ENCODE results near the gene TCF7.
A peak's percentile ranks its signal among the peaks of the same experiment; 100 is the strongest.

Gene TCF7

GRCh38 chr5:134113902-134114875 lies at the start of gene TCF7:
TSS of gene TCF7 (plus strand) at chr5:134114681. CDS start at chr5:134114907, 226 bp downstream.
- peak; percentile 76 for DNase-seq

- no peak for DNase-seq
Observed at GRCh38 chr5:134069553-134069952, 44.9 kb upstream of the TCF7 start.

GRCh38 chr5:134070725-134071613 lies 43.5 kb upstream of the TCF7 start:
- no peak for DNase-seq

GRCh38 chr5:134071614-134072207 lies 42.8 kb upstream of the TCF7 start:
- DNase-seq: no peak

GRCh38 chr5:134072471-134073210 lies 41.8 kb upstream of the TCF7 start:
- DNase-seq: no peak

- DNase-seq: no peak
Observed at GRCh38 chr5:134073404-134073803, 41.1 kb upstream of the TCF7 start.

GRCh38 chr5:134075102-134075501 lies 39.4 kb upstream of the TCF7 start:
- DNase-seq: no peak

- no peak for DNase-seq
Observed at GRCh38 chr5:134077926-134078580, 36.4 kb upstream of the TCF7 start.

GRCh38 chr5:134079748-134080581 lies 34.5 kb upstream of the TCF7 start:
- DNase-seq: peak; percentile 75

- no peak for DNase-seq
Observed at GRCh38 chr5:134082264-134082992, 32.1 kb upstream of the TCF7 start.

GRCh38 chr5:134083517-134083916 lies 31.0 kb upstream of the TCF7 start:
- DNase-seq: no peak

- DNase-seq: no peak
Observed at GRCh38 chr5:134084022-134084565, 30.4 kb upstream of the TCF7 start.

GRCh38 chr5:134084570-134084969 lies 29.9 kb upstream of the TCF7 start:
- no peak for DNase-seq

- no peak for DNase-seq
Observed at GRCh38 chr5:134085411-134085810, 29.1 kb upstream of the TCF7 start.

- no peak for DNase-seq
Observed at GRCh38 chr5:134086225-134086942, 28.1 kb upstream of the TCF7 start.

GRCh38 chr5:134086943-134087305 lies 27.6 kb upstream of the TCF7 start:
- peak; percentile 80 for DNase-seq

GRCh38 chr5:134088291-134088690 lies 26.2 kb upstream of the TCF7 start:
- DNase-seq: no peak

GRCh38 chr5:134088994-134089560 lies 25.4 kb upstream of the TCF7 start:
- DNase-seq: no peak

- DNase-seq: peak; percentile 64
Observed at GRCh38 chr5:134090522-134090921, 24.0 kb upstream of the TCF7 start.

Measured in activated CD8-positive, alpha-beta memory T cell treated with anti-CD3 and anti-CD28 coated beads, Interleukin-2, amount 50 U/mL, for 4 hours (primary cell).